HepG2 (cell line): ENCODE data around the gene HSDL1.

Experiments
- ATF5 ChIP-seq: sonication (generic); formaldehyde crosslinking; IDR thresholded peaks from 2 replicates; pipeline ENCODE4 v1.4.0; 2020; ENCODE audit warnings: mild to moderate bottlenecking, low read depth, missing genetic modification reagents
- CEBPB ChIP-seq: IDR thresholded peaks from 2 replicates; pipeline ENCODE4 v1.6.1; 2011; ENCODE audit warnings: low read depth, low read length, improper control_type of control experiment, borderline replicate concordance
- CTCF ChIP-seq: sonication (generic); formaldehyde crosslinking; IDR thresholded peaks from 2 replicates; pipeline ENCODE4 v1.5.0; 2020; ENCODE audit warnings: mild to moderate bottlenecking, missing genetic modification reagents, moderate library complexity
- PHF21A ChIP-seq: sonication (generic); formaldehyde crosslinking; IDR thresholded peaks from 2 replicates; pipeline ENCODE4 v1.5.0; 2020; ENCODE audit warnings: mild to moderate bottlenecking, missing genetic modification reagents
- THRA ChIP-seq: sonication (generic); formaldehyde crosslinking; IDR thresholded peaks from 2 replicates; pipeline ENCODE4 v1.4.0; 2020; ENCODE audit warnings: missing genetic modification reagents, borderline replicate concordance
- ZNF280B ChIP-seq: sonication (generic); formaldehyde crosslinking; IDR thresholded peaks from 2 replicates; pipeline ENCODE4 v1.5.0; 2020; ENCODE audit warnings: missing genetic modification reagents, mild to moderate bottlenecking, borderline replicate concordance
- ZNF562 ChIP-seq: sonication (generic); formaldehyde crosslinking; IDR thresholded peaks from 2 replicates; pipeline ENCODE4 v1.8.0; 2022; ENCODE audit warnings: missing genetic modification reagents, borderline replicate concordance

- TF ChIP-seq THRA (CRISPR knock-in tag) = no peak
- TF ChIP-seq PHF21A (CRISPR knock-in tag) = no peak
- TF ChIP-seq ATF5 (CRISPR knock-in tag) = no peak
- no peak for TF ChIP-seq ZNF562 (CRISPR knock-in tag)
- TF ChIP-seq ZNF280B (CRISPR knock-in tag) = no peak
- TF ChIP-seq CEBPB = no peak
- TF ChIP-seq CTCF (CRISPR knock-in tag) = no peak
Observed at GRCh38 chr16:84191466-84191865, 46.5 kb upstream of the HSDL1 start.
